COLO829 (cell line): ENCODE measurements around the gene TRPM8.

ENCODE experiments used
- DNase-seq: peaks from one replicate; pipeline ENCODE4 v3.0.0; 2012; ENCODE audit warnings: low spot score

The TRPM8 gene

DNA sequence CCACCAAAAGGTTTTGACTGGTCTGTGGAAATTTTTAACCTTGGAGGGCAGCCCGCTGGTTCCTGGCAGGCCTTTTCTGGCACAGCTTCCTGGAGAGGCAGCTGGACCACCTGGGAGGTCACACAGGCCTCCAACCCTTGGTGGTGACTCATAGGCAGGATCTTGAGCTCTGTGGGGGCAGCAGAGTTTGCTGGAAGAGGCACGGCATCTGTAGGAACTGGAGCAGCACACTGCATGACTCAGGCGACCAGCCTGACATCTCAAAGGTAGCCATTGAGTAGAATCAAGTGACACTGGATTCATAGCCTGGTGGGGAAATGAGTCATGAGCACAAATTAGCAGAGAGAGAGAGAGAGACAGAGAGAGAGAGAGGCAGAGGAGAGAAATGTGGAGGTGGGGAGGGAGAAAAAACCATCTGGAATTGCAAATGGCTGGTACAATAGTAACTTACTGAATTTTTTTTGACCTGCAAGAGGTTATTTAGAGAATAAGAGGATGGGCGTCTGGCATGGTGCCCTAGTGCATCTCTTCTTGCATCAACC lies 57.4 kb downstream of the TRPM8 start:
- DNase-seq = peak; percentile 97

DNA sequence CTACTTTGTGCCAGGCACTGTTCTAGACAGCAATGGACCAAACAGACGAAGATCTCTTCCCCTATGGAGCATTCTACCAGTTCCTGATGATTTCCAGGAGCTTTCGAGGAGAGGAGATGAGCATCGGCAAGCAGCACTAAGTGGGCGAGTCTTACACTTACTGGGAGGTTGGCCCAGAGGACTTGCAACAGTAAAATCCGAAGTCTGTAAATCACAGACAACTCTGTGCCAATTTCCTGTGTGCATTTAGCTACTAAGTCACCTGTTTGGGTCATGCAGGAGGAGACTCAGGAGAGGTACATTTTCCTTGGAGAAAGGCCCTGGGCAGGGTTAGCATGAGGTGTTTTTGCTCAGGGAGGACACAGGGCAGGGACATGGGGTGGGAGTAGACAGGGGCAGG lies 58.9 kb downstream of the TRPM8 start:
- DNase-seq = no peak

DNA sequence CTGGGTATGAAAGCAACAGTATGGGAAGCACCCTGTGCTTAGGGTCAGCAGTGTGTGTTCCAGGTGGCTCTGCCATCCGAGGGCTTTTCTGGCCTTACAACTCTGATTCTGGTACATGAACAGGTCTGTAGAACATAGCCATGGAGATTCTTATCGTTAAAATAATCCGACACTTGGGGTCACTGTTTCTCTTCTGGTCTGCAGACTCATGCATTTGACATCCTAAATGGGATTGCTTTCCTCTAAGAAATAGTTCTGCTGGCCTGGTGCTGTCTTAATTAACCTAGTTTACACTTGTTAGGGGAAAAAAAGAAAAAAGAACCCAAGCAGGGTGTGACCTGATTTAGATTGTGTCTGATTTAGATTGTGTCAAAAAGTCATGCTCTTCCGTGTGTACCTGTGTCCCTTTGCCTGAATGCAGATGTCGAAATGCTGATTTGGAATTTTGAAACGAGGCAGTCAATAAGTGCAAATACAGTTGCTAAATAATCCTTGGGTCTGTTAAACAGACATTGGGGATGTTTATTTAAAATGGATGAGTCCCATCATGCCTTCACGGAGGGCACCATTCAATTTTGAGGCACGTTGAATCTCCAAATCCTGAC lies 59.6 kb downstream of the TRPM8 start:
- DNase-seq = peak; percentile 52

DNA sequence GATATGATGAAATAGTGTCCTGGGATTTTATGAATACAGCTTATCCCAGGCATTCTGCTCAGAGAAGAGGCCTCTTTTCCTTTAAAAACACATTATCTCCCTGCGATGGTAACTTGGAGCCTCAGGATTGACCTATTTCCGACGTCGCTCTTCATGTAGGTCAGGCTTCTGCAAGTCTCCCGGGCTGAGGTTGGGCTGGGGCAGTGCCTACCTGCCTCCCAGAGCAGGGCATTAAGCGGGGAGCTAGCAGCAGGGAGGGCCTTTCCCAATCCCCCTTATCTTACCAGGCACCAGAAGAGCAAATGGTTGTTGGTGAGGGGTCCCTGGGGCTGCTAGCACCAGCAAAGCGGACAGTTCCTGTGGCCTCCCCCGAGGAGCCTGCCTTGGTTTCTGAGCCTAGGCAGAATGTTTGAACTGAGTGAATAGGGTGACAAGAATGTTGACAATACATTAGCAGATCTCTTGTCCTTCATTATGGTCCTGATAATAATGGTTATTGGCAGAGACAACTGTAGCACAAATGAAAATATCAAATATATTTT lies 60.2 kb downstream of the TRPM8 start:
- no peak for DNase-seq

DNA sequence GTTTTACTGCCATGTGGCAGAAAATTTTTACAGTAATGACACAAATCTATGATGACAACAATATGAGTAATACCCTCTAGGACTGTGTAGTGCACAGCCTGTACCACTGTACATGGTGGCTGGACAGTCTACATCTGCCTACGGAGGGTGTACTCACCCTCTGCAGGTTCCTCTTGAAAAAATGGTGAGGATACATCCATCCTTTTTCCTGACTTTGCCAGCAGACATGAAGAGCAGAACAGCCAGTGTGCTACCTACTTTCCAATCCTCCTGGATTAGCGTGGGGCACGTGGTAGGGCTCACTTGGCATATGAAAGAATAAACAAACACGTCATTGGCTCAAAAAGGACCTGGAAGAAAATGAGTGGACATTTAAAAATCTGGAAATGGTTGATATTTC lies 62.6 kb downstream of the TRPM8 start:
- DNase-seq = no peak

DNA sequence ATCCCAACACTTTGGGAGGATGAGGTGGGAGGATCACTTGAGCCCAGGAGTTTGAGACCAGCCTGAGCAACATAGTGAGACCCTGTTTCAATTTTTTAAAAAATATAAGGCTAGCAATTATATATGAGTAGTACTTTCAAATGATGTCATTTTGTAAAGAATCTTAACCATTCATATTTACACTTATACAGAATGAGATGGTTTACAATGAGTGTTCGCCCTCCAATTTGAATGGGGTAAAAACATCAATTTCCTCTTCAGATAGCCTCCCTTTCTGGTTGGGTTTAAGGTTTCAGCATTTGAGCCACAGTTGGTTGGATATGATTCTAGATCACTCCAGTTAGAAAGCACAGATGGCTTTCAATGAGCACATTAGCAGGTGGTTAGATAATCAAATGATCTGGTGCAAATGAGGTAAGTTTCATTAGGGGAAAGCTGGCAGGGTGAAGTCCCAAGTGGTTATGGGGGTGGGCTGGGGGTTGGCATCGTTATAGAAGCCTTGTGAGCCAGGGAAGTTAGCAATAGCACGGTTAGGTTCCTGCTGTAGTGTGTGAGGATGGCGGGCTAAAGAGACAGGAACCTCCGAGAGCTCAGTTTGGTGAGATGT lies 63.9 kb downstream of the TRPM8 start:
- no peak for DNase-seq

DNA sequence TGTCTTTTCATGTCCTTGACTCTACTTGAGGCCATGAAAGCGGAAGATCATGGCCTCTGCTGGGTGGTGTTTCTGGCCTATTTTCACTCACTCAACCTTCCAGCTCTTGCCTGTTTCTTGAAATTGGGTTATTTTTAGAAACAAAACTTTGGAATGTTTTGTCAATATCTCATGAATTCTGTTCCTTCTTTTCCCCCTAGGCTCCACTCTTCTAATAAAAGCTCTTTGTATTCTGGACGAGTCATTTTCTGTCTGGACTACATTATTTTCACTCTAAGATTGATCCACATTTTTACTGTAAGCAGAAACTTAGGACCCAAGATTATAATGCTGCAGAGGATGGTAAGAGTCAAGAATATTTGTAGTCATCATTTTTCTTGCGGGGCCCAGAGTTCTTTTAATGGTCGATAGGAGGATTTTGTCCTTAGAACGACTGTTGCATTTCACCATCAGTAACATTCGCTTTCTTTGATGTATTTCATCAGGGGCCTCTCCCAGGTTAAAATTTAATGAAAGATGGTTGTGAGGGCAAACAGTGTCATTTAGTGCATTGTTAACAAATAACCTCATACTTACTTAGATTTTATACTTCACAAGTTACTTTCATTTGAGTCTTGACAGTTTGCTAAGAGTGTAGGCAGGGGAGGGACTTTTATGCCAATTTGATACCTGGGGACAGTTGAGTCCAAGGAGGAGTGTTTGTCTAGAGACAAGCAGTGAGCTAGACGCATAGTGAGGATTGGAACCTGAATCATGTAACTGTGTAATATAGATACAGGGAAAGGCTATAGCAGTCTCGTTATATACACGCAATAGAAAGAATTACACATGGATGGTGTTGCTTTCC lies 64.6 kb downstream of the TRPM8 start:
- peak; percentile 58 for DNase-seq

DNA sequence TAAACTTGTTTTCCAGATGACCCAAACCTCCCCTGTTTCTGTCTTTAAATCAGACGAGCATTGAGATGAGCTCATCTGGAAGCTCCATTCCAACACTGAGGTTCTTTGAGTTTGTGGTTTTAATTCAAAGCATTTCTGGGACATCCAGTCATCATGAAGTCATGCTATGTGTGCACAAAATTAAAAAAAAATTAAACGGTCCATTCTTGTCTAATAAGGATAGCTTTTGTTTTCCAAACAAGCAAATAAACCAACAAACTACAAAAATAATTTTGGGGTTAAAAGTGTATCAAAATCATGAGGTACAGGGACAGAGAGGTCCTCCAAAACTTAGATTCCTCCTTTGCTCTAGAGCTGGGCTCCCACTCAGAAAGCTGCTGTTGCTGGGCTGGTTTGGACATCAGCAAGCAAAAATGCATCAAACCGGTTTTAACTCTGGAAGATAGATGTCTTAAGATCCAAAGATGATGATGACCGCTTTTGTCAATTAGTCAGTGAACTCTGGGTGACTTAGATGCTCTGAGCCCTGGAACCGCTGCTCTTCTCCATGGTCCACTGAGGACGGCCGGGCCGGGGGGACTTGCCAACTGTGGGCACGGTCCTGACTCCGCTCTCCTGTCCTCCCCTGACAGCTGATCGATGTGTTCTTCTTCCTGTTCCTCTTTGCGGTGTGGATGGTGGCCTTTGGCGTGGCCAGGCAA lies 65.4 kb downstream of the TRPM8 start:
- peak; percentile 89 for DNase-seq

DNA sequence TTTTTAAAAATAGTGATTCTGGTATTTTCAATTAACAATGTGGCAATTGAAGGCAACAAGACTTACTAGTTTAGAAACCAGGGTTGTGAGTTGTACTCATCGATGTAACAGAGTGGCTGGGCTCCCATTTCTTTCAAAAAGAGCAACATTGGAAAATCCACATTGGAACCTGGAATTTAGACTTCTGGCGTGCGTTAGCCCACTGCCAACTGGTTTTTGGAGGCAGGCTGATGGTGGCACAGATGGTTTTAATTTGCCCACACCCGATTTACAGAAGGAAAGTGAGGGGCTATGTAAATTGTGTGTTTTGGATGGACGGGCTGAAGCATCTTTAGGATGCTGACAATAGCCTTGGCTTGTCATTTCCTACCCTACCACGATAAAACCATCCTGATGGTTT lies 66.3 kb downstream of the TRPM8 start:
- DNase-seq = no peak

DNA sequence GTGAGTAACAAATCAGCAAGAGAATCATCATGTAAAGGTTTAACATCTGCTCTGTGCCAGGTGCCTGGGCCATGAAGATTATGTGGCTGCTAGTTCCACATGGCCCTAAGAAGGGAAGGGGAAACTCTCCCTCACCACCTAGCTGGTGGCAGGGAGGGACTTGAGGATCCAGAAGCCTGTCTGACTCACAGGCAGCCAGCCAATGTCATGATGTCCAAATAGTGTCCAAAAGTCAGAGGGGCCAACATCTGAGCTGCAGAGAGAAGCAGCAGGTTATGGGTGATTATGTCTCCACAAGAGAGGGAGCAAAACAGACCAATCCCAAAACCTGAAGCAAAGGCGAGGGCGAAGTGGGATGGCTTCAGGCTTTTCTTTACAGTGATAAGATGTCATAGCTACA lies 71.4 kb downstream of the TRPM8 start:
- DNase-seq = no peak

DNA sequence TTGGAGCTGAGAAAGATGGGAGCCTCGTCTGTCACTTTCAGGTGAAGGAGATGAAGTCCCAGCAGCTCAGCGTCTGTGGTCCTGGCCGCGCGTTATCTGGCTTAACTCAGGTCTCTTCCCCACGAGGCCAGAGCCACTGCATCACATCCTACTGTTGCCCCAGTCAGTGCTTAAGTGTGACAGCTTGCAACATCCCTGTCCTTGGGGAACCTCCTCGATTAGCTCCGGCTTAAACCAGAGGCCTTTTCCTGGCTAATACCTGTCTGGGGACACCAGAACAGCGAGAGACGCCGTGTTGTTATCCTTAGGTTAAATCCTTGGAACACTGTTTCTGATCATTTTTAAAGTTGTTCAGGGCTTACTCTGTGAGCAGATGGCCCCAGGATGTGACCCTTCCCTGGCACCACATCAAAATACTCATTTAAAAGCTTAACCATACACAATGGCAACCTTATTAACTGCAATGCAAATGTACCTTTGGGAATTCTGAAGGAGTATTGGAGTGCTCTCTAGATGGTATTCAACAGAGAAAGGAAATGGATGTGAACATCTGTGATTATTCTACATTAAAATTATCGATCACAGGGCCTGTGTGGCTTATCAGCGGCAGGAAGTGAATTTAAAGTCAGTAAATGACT lies 72.2 kb downstream of the TRPM8 start:
- peak; percentile 42 for DNase-seq

DNA sequence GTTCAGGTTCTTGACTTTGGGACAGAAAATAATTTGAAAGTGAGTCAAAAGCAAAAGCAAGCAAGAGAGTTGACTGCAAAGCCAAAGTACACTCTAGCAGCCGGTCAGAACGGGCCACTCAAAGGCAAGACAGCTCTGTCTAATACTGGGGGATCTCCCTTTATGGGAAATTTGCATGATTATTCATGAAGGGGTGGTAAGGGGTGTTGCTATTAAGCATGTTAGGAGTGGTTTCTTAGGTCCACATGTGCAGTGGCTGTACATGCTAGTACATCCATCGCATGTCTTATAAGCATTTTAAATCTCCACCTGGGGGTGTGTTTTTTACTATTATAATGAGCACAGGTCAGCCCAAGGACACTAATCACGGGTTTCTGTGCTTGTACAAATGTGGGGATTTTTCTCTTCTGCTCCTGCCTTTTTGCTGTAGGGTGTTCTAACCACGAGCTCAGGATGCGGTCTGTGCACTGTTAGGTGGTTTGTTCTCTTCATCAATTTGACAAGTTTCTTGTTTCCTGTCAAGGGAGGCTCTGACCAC lies 73.2 kb downstream of the TRPM8 start:
- no peak for DNase-seq

DNA sequence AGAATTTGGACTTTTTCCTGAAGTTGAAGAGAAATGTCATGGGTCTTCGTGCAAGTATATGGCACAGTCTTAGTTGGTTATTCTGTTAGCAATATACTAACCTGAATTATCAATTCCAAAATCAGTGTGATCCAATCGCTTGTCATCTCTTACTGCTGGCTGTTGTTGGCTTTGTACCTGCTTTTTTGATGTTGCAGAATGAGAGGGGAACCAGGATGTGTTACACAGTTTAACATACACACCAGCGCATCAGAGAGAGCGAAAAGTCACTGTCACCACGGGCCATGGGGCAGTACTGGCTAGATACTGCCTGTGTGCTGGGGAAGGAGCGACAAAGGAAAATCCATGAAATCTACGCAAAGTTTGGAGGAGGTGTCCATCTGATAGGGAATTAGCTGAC lies 74.0 kb downstream of the TRPM8 start:
- no peak for DNase-seq

DNA sequence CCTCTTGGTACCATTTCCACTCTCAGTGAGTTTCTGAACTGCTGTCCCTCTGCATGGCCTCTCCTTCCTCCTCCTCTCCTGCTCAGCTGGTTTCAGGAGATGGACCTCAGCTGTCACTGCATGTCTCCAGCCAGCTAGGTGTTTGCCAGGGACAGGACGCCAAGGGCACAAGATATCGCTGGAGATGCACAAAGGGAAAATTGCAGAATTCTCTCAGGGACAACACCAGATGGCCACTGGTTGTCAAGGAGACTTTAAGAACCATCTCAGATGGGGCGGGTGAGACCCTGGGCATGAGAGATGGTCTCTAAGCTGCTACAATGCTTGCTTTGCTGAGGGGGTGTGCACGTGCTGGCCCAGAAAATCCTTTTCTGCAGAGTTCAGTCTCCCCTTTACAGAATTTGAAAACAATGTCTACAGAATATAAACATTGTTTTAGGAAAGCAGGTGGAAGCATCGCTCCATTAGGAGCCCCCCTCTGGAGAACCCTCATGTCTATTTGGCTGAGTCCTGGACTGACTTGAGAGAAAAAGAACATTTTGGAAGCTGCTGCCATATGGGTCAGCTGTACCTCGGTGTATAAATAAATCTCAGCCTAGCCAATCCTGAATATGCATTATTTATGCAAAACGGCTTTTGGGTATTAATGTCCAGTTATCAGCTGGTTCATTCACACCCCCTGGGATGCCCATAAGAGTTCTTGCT lies 75.5 kb downstream of the TRPM8 start:
- no peak for DNase-seq

DNA sequence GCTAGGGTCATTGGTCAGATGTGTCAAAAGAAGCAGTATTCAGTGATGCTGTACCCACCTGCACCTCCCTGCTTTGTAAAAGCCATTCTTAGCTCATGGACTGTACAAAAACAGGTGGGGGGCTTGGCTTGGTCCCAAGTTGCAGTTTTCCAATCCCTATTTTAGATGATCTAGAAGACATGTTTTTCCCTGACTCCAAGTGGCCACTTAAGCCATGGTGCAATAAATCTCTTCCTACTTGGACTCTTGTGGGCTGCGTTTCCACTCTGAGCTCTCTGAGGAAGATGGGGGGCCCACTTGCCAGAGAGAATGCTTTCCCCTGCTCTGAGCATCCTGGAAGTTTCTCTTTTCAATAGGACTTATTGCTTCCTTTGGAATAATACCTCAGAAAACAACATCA lies 76.3 kb downstream of the TRPM8 start:
- no peak for DNase-seq

DNA sequence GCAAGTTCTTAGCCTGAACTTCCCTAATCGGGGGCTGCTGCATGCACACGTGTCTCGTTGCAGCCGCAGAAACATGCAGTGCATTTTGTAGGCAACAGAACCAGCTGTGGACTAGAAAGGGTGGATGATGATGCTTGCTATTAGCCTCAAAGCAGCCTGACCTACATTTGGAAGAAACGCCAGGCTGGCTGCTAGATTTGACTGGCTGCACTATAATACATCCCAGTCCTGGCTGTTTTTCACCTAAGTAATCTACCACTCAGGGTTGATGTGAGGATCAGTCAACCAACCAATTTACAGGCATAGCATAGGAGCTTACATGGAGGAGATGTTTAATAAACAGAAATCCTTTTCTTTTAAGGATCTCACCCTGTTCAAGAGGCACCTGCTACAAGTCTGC lies 77.0 kb downstream of the TRPM8 start:
- no peak for DNase-seq

DNA sequence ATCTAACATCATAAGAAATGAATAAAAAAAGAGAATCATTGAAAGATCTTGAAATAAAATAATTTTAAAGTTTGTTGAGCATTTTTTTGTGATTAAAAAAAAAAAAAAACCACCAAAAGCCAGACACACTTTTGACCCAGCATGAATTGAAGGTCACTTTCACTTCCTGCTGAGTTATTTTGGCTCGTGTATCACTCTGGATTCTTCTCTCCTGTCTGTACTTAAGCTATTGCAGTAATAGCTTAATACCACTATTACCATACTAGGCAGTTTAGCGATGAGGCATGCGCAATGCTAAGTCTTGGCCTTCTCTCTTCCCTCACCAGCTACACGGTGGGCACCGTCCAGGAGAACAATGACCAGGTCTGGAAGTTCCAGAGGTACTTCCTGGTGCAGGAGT lies 78.8 kb downstream of the TRPM8 start:
- no peak for DNase-seq

DNA sequence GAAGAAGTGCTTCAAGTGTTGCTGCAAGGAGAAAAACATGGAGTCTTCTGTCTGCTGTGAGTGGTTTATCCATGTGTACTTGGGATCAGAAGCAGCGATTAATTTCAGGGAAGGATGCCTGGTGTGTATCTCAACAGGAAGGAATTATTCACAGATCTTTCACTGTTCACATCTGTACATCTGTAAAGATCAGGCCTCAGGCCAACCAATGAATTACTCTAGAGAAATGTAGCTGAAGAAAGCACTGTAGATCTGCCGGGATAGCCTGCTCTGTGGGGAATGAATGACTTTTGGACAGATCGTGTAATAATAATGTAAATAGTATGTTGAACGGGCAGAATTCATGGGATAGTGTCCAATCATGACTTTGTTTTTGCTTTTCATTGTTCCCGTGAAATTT lies 79.3 kb downstream of the TRPM8 start:
- DNase-seq = no peak

DNA sequence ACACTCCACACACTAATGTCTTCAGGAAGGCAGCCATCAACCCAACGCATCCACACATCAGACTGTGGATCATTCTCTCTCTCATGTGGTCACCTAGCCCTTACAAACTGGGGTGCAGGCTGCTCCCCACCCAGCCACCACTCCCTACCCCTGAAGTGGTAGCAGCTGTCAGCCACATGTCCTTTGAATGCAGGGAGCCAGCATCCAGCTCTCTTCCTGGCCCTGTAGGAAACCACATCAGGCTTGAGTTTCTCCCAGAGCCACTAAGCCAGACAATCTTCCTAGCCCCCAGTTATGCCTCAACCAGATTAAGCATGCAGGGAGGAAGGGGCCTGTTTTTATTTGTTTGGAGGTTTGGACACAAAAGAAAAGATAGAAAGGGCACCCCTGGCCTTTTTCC lies 80.5 kb downstream of the TRPM8 start:
- DNase-seq = no peak

DNA sequence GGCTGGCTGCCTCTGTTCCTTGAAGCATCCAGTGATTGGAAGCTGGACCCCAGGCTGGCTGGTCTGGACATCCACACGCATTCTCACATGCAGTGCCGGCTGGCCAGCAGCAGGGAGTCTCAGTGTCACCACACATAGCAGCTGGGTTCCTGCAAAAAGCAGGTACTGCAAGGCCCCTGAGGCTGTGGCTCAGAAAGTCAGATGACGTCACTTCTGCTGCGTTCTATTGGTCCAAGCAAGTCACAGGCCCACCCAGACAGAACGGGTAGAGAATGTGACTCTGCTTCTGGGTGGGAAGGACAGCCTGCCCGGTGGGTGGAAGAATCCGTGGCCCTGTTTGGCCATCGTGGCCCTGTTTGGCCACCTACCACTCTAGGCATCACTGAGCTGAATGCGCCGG lies 82.0 kb downstream of the TRPM8 start:
- DNase-seq = no peak
